NOMO-1 treated with DMSO at 0.1 percent for 48 hours (cell line): ENCODE results near the gene NDRG2.

Source experiments
- DNase-seq: peaks from one replicate; lab custom pipeline; 2025; ENCODE audit not compliant: unreplicated experiment; lab: John Stamatoyannopoulos, UW

NDRG2 gene

GRCh38 chr14:21037156-21037555, 12.3 kb upstream of the NDRG2 start:
- no peak for DNase-seq

GRCh38 chr14:21036751-21037150, 11.9 kb upstream of the NDRG2 start:
- DNase-seq: no peak

GRCh38 chr14:21034707-21035106, 9.8 kb upstream of the NDRG2 start, which contains the start of gene RNASE13:
Gene RNASE13 (minus strand): TSS chr14:21034807. CDS start chr14:21034288, 519 bp downstream.
- DNase-seq: no peak

GRCh38 chr14:21033133-21033698, 8.4 kb upstream of the NDRG2 start:
- DNase-seq: no peak

GRCh38 chr14:21032326-21033132, 7.7 kb upstream of the NDRG2 start:
- peak; percentile 22 for DNase-seq

GRCh38 chr14:21030531-21030930, 5.7 kb upstream of the NDRG2 start:
- DNase-seq: no peak

GRCh38 chr14:21029917-21030316, 5.1 kb upstream of the NDRG2 start, which contains the start of gene TPPP2:
Gene TPPP2 (plus strand): TSS chr14:21030217. CDS start chr14:21030582, 365 bp downstream.
- DNase-seq: no peak

GRCh38 chr14:21026988-21027315, 2.1 kb upstream of the NDRG2 start:
- no peak for DNase-seq

- DNase-seq: no peak
These were observed 1.6 kb upstream of the NDRG2 start for GRCh38 chr14:21026274-21026987.

GRCh38 chr14:21025371-21026273, 761 bp upstream of the NDRG2 start:
- no peak for DNase-seq

GRCh38 chr14:21023817-21024584, 860 bp downstream of the NDRG2 start:
- DNase-seq: peak; percentile 25

GRCh38 chr14:21023174-21023573, 1.7 kb downstream of the NDRG2 start:
- DNase-seq: no peak

- no peak for DNase-seq
These were observed 2.2 kb downstream of the NDRG2 start for GRCh38 chr14:21022686-21023085.

- no peak for DNase-seq
These were observed 3.8 kb downstream of the NDRG2 start for GRCh38 chr14:21020977-21021545.

GRCh38 chr14:21019366-21019765, 5.5 kb downstream of the NDRG2 start:
- DNase-seq: no peak

- DNase-seq: no peak
These were observed 6.1 kb downstream of the NDRG2 start for GRCh38 chr14:21018781-21019180.

GRCh38 chr14:21018286-21018685, 6.6 kb downstream of the NDRG2 start:
- no peak for DNase-seq

- DNase-seq: peak; percentile 9
These were observed 7.2 kb downstream of the NDRG2 start for GRCh38 chr14:21017528-21018245.
